HG03432 (cell line): ENCODE results near the gene TBC1D2B.

Source experiments
- ATAC-seq: cut with Tn5 transposase; IDR thresholded peaks from one replicate; pipeline ENCODE4 v1.9.1; 2021; ENCODE audit warnings: mild to moderate bottlenecking, moderate library complexity; ENCODE audit not compliant: unreplicated experiment

Gene TBC1D2B

DNA sequence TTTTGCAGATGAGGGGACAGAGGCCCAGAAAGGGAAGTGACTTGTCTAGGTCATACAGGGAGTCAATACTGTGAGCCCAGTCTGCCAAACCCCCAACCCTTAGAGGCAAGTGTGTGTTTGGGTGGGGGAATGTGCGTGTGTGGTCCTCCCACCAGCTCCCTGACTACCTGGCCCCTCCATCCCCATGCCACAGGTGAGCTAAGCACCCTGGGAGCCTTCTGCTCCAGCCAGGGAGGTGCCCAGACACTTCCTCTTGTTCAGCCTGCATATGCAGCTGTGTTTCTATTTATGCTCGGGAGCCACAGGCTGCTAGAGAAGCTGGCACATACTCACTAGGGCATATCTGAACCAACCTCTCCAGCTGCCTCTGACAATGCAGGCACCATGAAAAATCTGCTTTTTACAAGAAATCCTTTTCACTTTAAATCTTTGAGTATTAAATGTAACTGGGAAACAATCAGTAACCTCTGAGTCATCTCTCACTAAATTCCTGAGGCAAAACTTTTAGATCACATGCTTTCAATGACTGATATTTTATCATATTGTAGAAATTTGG, 20.7 kb downstream of the TBC1D2B start:
- ATAC-seq = peak; percentile 55

GRCh38 chr15:78055919-78056713, 21.4 kb downstream of the TBC1D2B start:
- peak; percentile 33 for ATAC-seq

- ATAC-seq = no peak
Measured at GRCh38 chr15:78054966-78055365, 22.5 kb downstream of the TBC1D2B start.

DNA sequence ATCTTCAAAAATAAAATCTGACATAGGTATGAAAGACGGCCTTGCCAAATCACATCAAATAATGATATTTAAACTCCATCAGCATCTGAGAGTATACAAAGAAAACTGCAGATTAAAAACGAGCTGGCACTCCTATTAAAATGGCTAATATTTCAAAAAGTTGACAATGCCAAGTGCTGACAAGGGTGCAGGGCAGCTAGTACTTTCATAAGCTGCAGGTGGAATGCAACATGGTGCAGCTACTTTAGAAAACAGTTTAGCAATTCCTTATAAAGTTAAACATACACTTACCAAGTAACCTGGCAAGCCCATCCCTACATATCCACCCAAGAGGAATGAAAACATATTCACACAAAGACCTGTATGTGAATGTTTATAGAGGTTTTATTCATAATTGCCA, 23.0 kb downstream of the TBC1D2B start:
- no peak for ATAC-seq

DNA sequence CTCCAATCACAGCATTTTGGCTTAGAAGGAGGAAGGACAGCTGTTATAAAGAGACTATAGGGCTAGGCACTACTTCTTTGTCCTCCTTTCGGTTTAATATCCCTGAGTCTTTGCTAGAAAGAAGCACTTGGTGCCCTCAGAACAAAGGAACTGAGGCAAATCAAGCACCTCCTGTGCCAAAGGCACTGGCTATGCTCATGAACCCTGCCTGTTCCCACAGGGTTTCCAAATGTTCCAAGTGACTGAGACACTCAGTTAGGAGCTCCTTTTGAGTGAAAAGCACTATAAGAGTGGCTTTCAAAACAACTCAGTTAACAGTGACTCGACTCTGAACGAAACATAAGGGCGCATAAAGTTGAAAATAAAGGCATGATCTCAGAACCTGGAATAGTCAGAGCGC, 25.0 kb downstream of the TBC1D2B start:
- no peak for ATAC-seq

GRCh38 chr15:78052001-78052401, 25.5 kb downstream of the TBC1D2B start:
- ATAC-seq = no peak

DNA sequence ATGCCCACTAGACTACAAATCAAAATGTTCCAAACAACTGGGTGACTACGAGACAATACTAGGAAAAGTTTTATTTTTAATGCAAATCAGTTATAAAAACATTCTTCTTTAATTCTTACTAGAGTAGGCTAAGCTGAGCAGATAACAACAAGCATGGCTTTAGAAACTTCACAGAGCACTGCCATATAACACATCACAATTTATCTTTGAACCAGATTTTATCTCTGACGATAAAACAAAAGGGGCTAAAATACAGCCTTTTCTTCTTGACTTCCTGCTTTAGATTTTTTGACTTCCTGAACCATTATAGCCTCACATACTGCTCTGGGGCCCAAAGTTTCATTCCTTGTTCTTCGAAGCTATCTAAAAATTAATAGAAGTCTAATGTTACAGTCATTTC, 25.9 kb downstream of the TBC1D2B start:
- no peak for ATAC-seq

GRCh38 chr15:78050826-78051225, 26.7 kb downstream of the TBC1D2B start:
- ATAC-seq = no peak

- peak; percentile 20 for ATAC-seq
Measured at GRCh38 chr15:78050441-78050809, 27.1 kb downstream of the TBC1D2B start.

DNA sequence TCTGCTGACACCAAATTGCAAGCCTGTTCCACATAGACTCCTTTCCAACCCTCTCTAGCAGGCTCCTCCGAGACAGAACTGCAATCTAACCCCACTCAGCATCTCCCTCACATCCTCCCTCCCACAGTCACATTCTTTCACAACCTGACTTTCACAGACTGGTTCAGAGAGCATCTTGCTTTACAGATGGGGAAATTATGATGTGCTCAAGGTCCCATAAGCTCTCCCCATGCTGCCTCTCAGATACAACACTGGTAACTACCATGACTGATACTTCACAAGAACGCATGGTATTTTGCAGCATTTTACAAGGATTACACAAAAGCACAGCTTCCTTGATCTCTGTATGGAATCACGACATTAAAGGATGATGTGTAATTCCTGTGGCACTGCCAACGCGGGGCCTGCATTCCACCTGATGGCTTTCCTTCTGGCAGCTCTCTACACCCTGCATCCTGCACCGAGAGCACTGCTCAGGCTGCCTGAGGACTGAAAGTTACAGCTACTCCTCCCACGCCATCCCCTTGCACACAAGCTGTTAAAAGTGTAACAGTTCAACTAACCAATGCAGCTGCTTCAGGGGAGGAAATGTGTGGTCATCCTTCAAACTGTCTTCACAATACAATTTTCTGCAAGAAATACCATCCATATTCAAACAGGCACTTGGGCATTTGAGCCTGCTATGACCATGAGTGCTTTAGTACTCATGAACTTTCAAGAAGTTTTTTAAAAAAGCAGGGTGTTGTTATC, 27.6 kb downstream of the TBC1D2B start:
- ATAC-seq = peak; percentile 76

- ATAC-seq = no peak
Measured at GRCh38 chr15:78048628-78048920, 28.9 kb downstream of the TBC1D2B start.

GRCh38 chr15:78047761-78048627, 29.5 kb downstream of the TBC1D2B start:
- no peak for ATAC-seq

DNA sequence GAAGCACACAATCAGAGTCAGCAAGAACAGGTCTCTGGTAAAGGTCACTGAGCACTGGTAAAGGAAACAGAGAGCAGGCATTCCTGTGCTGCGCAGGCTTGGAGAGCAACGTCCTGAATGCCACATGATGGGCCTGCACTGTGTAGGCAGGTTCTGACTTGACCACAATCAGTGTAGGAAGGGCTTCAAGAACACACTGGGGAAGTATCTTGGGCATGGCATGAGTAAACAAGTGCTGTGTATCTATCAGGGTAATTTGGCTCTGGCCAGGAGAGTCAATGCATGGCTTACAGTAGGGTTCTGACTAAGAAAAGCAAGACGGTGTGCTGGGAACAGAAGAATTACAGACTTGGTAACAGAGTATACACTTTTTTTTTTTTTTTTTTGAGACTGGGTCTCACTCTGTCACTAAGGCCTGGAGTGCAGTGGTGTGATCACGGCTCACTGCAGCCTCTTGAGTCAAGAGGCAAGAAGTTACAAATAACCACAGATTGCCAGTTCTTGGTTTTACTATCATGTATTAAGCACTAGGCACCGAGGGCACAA, 30.6 kb downstream of the TBC1D2B start:
- peak; percentile 34 for ATAC-seq

DNA sequence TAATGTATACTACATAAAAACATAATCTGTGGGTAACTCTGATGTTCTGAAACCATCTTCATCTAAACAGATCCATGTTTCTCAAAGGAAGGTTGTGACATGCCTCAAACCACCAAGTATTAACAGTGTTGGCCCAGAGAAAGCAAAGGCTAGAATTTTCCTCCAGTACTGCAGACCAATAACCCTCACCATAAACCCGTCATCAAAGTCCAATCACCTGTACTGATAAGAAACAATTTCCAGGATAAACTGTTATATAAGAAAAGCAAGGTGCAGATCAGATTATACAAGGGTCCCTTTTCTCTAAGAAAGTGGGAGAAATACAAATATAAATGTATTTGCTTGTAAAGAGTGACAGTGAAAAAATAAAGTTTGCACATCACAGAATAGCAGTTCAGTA, 32.3 kb downstream of the TBC1D2B start:
- no peak for ATAC-seq

DNA sequence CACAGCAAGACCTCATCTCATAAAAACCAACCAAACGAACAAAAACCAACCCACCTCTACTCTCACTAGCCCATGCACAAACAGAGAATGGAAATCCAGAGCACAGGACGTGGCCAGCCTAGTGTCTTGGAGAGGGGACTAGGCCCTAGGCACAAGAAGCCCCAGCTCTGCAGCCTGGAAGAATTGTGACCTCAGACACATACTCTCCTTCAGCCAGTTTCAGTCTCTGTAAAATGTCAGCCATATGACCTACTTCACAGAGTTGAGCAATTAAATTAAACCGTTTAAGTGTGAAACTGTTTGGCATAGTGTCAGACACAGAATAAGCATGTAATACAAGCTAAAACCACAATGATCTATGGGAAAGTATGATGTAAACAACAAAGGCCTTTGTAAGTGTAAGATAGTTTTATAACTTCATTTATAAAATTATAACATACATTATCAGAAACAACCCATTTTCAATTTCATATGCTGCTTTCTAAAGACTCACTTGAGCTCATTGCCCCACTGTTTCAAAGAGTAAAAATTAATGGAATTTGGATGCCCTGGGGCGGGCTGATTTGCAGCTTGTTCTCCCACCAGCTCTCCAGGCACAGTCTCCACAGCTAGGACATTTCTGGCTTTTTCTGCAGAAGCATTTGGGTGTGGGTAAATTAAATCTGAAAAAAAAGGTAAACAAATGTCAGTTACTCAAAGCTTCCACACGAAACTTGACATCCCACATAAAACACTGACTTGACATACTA, 32.9 kb downstream of the TBC1D2B start:
- ATAC-seq = no peak

DNA sequence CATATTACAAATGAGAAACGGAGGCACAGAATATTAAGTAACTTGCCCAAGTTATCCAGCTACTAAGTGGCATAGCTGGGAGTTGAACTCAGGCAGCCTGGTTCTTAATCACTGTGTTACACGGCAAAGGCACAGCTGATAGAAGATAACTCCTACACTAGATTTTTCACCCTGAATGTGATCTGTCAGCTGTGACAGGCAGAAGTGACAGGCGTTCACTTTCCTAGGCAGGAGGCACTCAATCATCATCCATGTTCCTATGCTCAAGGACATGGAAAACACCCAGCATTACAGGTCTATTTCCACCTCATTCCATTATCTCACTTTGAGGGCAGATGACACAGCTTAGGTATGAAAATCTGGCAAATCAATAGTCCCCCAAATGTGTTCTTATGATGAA, 35.6 kb downstream of the TBC1D2B start:
- no peak for ATAC-seq

- ATAC-seq = no peak
Measured at GRCh38 chr15:78040653-78041244, 36.8 kb downstream of the TBC1D2B start.

DNA sequence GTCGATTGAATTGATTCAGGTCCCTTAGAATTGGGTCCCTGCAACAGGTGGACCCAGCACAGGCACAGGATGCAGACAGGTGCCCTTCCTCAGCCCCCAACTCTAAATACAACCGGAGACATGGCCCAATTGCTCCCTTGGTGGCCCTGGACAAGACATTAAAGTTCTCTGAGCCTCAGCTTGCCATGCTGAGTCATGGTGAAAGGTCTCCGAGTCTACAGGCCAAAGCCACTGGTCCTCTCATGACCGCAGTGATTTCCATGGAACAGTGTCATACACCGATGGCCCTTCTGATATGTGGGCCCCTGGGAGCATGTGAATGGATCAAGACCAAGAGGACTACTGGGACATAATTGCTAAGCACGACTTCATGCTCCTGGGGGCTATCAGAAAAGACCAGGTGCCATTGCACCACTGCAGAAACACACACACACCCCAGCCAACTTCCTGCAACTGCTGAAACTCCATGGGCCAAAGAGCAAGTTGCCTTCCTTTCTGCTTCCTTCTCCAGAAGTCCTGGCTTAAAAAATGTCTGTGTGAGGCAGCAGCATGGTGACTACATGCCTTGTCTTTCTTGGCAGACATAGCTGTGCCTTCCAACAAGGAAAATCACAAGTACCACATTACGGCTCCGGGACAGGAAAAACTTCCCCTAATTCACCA, 38.8 kb downstream of the TBC1D2B start:
- no peak for ATAC-seq

DNA sequence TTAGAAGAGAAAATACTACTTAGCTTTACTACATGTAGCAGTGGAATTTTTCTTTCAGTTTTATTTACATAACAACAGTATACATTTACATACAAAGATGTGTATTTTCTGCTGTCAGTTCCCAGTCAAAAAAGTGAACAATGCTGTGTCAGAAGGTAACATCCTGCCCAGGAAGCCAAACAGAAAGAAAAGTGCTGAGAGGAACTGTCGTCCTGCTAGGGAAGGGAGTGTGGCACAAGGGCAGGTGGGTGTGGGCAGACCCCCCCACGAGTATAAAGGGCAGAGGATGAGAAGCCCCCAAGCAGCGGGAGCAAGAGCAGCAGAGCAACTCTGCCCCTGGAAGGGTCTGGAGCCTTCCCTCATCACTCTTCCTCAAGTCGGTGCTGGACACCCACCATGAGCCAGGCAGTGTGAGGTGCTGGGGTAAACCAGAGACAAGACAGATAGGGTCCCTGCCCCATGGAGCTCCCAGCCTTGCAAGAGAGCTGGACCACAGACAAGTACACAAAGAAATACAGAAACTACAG, 39.7 kb downstream of the TBC1D2B start:
- ATAC-seq = no peak
